ENCODE results near the gene CPXM2.

The CPXM2 gene

GRCh38 chr10:123847686-123848432, 43.7 kb downstream of the CPXM2 start:
- no peak for DNase-seq (ENCODE audit: low spot score)

- DNase-seq (ENCODE audit: low spot score): no peak
Observed at GRCh38 chr10:123843835-123844234, 47.8 kb downstream of the CPXM2 start.

DNA sequence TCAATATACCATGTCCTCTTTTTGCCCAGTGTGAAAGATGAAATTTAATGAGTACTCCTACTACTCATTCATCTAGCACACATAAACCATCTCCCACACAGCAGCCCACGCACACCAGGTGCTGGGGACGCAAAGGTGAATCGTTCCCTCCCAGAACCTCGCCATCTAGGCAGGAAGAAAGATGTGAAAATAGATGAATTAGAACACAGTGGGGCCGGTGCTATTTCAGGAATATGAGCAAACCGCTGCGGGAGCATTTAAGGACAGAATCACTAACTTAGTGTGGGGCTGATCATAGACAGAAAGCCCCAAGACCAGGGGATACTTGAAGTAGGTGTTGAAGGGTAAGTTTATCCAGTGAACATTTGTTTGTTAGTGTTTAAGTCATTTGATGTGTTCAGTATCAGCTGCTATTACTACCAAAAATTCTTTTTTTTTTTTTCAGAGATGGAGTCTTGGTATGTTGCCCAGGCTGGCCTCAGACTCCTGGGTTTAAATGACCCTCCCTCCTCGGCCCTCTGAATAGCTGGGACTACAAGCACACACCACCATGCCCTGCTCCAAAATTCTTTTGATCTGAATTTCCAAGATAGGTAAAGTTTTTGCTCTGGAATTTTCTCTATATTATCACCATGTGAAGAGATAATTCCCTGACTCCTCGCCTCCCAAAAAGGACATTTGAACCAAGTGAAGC, 48.8 kb downstream of the CPXM2 start:
- no peak for DNase-seq (ENCODE audit: low spot score)

GRCh38 chr10:123841560-123841959, 50.0 kb downstream of the CPXM2 start:
- no peak for DNase-seq (ENCODE audit: low spot score)

- DNase-seq (ENCODE audit: low spot score): no peak
Observed at GRCh38 chr10:123841115-123841514, 50.5 kb downstream of the CPXM2 start.

DNA sequence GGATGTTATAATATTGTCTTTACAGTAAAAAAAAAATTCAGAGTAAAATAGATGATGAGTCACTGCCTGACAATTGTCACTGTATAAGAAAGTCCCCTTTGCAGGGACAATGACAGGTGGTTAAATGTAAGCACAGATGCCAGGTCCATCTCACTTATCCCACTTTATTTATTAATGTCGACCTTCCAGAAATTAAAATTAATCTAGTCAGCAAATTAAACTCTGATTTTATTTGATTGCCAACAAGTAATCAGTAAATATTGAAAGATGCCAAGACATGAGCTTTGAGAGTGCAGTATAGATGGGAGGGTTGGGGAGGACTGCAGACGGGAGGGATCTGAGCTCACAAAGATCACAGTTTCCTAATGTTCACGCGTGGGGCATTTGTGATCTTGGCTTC, 50.9 kb downstream of the CPXM2 start:
- no peak for DNase-seq (ENCODE audit: low spot score)

GRCh38 chr10:123838596-123839310, 52.9 kb downstream of the CPXM2 start:
- no peak for DNase-seq (ENCODE audit: low spot score)

DNA sequence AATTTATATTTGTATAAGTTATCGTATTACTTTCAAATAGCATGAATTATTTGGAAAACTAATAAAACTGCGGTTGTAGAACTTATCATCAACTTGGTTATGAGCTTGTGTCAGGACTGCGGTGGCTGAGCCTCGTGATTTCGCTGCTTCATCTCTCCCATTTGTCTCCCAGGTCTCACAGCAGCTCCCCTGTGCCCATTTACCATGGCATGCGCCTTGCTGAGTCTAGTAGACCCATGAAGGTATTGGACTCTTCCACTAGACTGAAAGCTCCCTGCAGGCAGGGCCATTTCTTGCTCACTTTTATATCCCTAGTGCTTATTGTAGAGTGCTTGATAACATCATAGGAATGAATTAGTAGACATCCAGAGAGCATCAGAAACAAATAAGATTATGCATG, 53.9 kb downstream of the CPXM2 start:
- no peak for DNase-seq (ENCODE audit: low spot score)

DNA sequence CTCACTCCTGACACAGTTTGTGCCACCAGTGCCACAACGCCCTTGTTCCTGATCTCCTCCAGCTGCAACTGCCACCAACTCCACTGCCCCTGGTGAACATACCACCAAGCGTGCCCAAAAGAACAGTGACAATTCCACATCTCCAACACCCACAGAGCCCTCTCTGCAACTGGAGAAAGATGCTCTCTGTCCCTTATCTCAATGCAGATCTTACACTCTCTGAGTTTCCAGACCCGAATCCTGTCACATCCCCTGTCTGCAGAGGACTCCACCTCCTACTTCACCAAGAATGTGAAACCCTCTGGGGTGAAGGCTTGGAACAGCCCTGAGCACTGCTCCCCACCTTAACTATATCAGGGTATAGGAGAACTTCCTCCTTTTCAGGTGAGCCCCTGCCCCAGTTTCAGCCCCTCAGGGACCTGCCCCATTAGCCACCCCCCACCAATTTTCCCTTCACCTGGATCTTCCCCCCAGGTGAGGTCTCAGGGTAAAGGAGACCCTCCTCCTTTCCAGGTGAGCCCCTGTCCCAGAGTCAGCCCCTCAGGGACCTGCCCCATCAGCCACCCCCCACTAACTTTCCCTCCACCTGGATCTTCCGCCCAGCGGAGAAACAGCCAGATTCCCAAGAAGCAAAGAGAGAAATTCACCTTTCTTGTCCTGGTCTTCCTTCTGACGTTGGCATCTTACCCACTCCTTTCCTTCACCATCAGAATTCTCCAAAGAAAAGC, 55.0 kb downstream of the CPXM2 start:
- no peak for DNase-seq (ENCODE audit: low spot score)

GRCh38 chr10:123835575-123835974, 56.0 kb downstream of the CPXM2 start:
- DNase-seq (ENCODE audit: low spot score): no peak

DNA sequence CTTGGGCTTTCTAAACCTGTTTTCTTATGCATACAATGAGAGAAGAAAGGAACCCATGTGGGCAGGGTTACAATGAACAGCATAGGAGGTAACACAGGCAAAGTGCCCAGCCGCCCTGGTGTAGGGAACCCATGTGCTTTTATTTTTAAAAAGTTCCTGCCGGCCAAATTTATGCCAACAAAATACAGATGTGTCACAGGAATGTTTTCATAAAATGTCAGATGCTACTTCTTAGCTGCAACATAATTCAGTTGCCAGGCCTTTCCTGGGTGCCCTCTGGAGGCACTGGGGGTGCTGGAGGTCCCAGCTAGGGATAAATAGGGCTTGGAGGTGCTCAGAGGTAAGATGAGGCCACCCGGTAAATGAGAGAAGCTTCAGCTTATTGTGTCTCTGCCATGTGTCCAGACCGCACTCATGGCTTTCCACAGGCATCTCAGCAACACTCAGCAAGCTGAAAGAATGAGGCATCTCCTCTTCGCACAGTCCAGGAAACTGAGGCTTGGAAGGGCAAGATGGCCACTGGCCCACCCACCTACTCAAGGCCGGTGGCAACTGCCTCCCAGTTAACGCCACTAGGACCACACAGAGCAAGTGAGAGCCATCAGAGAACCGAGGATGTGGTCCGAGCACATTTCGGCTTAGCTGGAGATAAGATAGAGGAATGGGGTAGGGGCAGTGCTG, 58.3 kb downstream of the CPXM2 start:
- DNase-seq (ENCODE audit: low spot score): no peak

GRCh38 chr10:123831259-123831658, 60.3 kb downstream of the CPXM2 start:
- DNase-seq (ENCODE audit: low spot score): no peak

DNA sequence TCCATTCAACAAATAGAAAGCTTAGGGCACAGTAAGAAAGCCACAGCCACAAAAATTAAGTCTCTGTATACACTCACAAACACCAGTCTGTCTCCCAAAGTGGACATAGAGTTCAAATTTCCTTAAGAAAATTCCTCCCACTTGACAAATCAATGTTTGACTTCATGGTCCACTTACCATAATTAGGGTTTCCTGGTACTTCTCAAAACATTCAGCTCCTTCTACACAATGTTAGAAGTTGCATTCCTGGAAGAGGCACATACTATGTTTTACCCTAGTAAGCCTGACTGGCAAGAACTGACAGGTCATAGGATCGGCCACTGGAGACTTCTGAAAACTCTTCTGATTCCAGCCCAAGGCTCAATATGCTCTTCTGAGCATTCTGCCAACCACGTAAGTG, 70.5 kb downstream of the CPXM2 start:
- no peak for DNase-seq (ENCODE audit: low spot score)

DNA sequence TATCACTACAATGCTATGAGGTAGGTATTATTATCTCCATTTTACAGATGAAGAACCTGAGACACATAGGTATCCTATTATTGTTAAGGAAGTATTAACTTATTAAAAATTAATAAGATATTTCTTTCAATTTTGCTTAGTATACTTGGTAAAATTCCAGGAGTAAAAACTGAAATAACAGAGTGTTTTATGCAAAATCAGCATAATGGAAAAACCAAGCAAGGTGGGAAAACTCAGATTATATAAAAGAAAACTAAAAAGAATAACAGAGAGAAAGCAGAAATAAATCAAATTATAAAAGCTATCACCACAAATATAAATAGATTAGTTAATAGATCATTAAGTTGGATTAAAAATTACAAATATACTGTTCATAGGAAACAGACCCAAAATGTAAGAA, 82.0 kb downstream of the CPXM2 start:
- no peak for DNase-seq (ENCODE audit: low spot score)

GRCh38 chr10:123808906-123809305, 82.7 kb downstream of the CPXM2 start:
- peak; percentile 22 for DNase-seq (ENCODE audit: low spot score)

DNA sequence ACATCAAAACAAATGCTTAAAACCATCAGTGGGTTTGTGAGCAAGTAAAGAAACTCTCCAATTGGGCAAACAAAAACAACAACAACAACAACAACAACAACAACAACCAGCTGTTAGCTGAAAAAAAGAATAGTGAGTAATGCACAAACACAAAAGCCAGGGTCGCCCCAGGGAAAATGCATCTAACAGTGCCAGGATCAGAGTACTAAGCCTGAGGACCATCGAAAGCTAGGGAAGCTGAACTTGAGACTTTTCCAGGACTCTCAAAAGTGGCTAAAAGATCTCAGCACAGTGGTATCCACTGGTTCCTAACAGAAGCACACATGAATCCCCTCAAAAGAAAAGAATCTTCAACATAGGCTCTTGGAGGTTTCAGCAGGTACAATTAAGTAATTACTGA, 83.3 kb downstream of the CPXM2 start:
- DNase-seq (ENCODE audit: low spot score): no peak

GRCh38 chr10:123807444-123808035, 84.1 kb downstream of the CPXM2 start:
- no peak for DNase-seq (ENCODE audit: low spot score)

DNA sequence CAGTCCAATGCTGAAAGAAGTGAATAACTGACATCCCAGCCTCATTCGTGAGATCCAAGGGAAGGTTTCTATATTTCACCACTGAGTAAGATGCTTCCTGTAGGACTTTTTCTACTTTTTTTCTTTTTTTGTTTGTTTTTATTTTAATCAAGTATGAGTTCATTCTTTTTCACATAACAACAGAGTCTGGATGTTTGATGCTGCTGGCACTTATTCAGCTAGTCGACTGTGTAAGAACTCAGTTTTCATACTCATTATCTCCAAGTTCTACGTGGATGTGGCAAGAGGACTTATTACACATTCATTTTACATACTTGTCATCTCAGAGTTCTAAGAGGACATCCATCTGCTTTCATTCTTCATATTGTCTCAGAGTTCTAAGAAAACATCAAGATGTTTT, 86.9 kb downstream of the CPXM2 start:
- no peak for DNase-seq (ENCODE audit: low spot score)

- DNase-seq (ENCODE audit: low spot score): no peak
Observed at GRCh38 chr10:123800821-123801220, 90.8 kb downstream of the CPXM2 start.

GRCh38 chr10:123800289-123800688, 91.3 kb downstream of the CPXM2 start:
- no peak for DNase-seq (ENCODE audit: low spot score)

GRCh38 chr10:123798856-123799255, 92.8 kb downstream of the CPXM2 start:
- no peak for DNase-seq (ENCODE audit: low spot score)

Data from Ammon's horn (tissue), 1 donor.